ENCODE results near the gene CCDC167. TPM values are rescaled to one million over a fixed set of nuclear protein-coding genes. Genes with fewer than 3 reads are reported as not detected.
A peak's percentile ranks its signal among the peaks of the same experiment; 100 is the strongest.

The CCDC167 gene
- polyA plus RNA-seq, 1 donor from 2014 or later, result 207 TPM

DNA sequence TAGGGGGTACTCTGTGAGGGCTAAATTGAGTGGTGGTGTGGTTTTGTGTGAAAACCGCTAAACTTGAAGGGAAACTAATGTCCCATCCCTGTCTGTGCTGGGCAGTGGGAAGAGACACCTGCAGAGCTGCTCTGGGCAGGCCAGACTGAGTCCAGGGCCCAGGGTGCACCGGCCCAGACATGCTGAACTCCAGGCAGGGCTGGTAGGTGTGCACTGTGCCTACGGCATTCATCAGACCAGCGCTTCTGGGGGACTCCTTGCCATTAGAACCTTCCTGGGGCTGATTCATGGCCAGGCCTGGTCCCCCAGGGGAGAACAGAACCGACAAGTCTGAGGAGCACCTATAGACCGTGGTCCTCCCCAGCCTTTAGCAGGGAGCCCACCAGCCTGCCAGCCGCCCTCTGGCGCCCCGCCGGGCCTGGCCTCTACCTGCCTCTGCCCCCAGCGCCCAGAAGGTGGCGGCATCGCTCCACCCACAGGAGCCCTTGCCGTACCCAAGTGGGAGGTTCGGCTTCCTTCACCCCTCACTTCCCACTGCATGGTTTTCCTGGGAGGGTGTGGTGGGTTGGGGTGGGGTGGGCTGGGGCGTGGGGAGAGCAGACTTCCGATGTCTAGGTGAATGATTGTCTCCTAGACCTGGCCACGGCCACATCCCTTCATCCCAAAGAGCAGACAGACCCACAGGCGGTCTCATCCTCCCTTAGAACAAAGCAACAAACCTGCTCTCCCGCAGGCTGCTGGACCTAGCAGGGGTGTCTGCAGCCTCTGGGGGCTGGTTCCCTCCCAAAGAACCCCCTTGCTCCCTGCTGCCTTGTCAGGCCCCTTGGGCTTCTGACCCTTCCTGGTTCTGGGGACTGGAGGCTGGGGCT lies 15.5 kb downstream of the CCDC167 start:
- peak overlapping the region; percentile 29 for H3K9ac ChIP-seq (ENCODE audit: low read length)
- no peaks in the 10 kb centered on the region for H3K9me3 ChIP-seq (ENCODE audit: low read length)
- no peak overlapping the region for H2AFZ ChIP-seq (ENCODE audit: low read depth, low read length)
- no peaks in the 10 kb centered on the region for H3K36me3 ChIP-seq (ENCODE audit: insufficient read depth, low read length)
- TF ChIP-seq, protein P1, sequence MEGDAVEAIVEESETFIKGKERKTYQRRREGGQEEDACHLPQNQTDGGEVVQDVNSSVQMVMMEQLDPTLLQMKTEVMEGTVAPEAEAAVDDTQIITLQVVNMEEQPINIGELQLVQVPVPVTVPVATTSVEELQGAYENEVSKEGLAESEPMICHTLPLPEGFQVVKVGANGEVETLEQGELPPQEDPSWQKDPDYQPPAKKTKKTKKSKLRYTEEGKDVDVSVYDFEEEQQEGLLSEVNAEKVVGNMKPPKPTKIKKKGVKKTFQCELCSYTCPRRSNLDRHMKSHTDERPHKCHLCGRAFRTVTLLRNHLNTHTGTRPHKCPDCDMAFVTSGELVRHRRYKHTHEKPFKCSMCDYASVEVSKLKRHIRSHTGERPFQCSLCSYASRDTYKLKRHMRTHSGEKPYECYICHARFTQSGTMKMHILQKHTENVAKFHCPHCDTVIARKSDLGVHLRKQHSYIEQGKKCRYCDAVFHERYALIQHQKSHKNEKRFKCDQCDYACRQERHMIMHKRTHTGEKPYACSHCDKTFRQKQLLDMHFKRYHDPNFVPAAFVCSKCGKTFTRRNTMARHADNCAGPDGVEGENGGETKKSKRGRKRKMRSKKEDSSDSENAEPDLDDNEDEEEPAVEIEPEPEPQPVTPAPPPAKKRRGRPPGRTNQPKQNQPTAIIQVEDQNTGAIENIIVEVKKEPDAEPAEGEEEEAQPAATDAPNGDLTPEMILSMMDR (IDR thresholded peaks at IDR 0.05; ENCODE audit: poor library complexity, severe bottlenecking), result peak; percentile 88
- TF ChIP-seq MXI1 (conservative IDR thresholded peaks at IDR 0.05; ENCODE audit: poor library complexity, severe bottlenecking) (peak; percentile 21), RAD21 (conservative IDR thresholded peaks at IDR 0.05) (peak; percentile 93), SMC3 (conservative IDR thresholded peaks at IDR 0.05; ENCODE audit: poor library complexity) (peak; percentile 93), EP300 (conservative IDR thresholded peaks at IDR 0.05; ENCODE audit: poor library complexity, severe bottlenecking) (no peak), TAF1 (IDR thresholded peaks at IDR 0.05; ENCODE audit: low read depth) (no peak)
- no peaks in the 10 kb centered on the region for H3K27me3 ChIP-seq (ENCODE audit: insufficient read depth, low read depth, low read length)
- no peaks in the 10 kb centered on the region for H4K20me1 ChIP-seq (ENCODE audit: insufficient read depth)
- H3K9me2 ChIP-seq (ENCODE audit: insufficient read depth, low read length), result no peaks in the 10 kb centered on the region
- H3F3A ChIP-seq (ENCODE audit: insufficient read depth, low read length, poor library complexity, severe bottlenecking), result no peaks in the 10 kb centered on the region
- peaks cover 3% of the 10 kb centered on the region for H3K79me2 ChIP-seq (replicated peaks; ENCODE audit: insufficient read depth, low read length)
- no peak overlapping the region for H3K4me3 ChIP-seq (ENCODE audit: low read length)
- H3K4me2 ChIP-seq (ENCODE audit: low read length), result no peak overlapping the region
- H3K27ac ChIP-seq (ENCODE audit: low read length), result no peak overlapping the region

DNA sequence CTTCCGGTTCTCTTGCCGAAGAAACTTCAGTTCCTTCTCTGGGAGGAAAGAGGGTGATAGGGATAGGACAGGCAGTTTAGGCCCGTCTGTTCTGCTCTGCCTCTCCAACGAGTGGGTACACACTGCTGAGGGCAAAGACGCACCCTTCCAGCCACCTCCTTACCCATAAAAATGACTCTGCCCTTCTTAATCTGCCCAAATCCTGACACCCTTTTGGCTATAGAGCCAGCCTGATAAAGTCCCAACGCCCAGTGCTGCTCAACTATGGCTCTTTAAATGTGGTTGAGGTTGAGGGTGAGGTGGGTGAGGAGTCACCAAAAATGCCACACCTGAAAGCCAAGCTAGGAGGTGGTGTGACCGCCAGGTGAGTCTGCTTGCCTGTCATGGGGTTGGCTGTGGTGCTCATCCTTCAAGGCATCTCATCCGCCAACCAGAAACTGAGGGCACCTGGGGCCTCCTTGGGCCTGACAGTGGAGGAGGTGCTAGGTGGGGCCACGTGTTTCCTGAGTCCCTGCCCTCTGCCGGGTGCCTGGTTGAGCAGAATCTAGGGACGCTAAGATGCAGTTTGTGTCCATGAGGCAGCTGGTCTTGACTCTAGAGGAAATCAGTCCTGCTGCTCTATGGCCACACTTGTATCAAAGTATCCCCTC lies 16.3 kb downstream of the CCDC167 start:
- Histone ChIP-seq H3K4me3 (ENCODE audit: low read length) (no peak overlapping the region), H3K27me3 (ENCODE audit: insufficient read depth, low read depth, low read length) (no peaks in the 10 kb centered on the region), H3K4me2 (ENCODE audit: low read length) (no peak overlapping the region), H4K20me1 (ENCODE audit: insufficient read depth) (no peaks in the 10 kb centered on the region), H3K9me2 (ENCODE audit: insufficient read depth, low read length) (no peaks in the 10 kb centered on the region), H3K9ac (ENCODE audit: low read length) (peak overlapping the region; percentile 29), H3F3A (ENCODE audit: insufficient read depth, low read length, poor library complexity, severe bottlenecking) (no peaks in the 10 kb centered on the region), H3K27ac (ENCODE audit: low read length) (no peak overlapping the region), H3K36me3 (ENCODE audit: insufficient read depth, low read length) (no peaks in the 10 kb centered on the region), H3K79me2 (replicated peaks; ENCODE audit: insufficient read depth, low read length) (peaks cover 3% of the 10 kb centered on the region), H3K9me3 (ENCODE audit: low read length) (no peaks in the 10 kb centered on the region), H2AFZ (ENCODE audit: low read depth, low read length) (no peak overlapping the region)
- TF ChIP-seq EP300 (conservative IDR thresholded peaks at IDR 0.05; ENCODE audit: poor library complexity, severe bottlenecking) (no peak), TAF1 (IDR thresholded peaks at IDR 0.05; ENCODE audit: low read depth) (no peak), EZH2 (IDR thresholded peaks at IDR 0.05; ENCODE audit: borderline replicate concordance, insufficient read depth, low read length, poor library complexity, severe bottlenecking) (no peak), RAD21 (conservative IDR thresholded peaks at IDR 0.05) (no peak), MXI1 (conservative IDR thresholded peaks at IDR 0.05; ENCODE audit: poor library complexity, severe bottlenecking) (no peak), POLR2AphosphoS5 (IDR thresholded peaks at IDR 0.05) (no peak), SMC3 (conservative IDR thresholded peaks at IDR 0.05; ENCODE audit: poor library complexity) (no peak)
- TF ChIP-seq, protein P2, sequence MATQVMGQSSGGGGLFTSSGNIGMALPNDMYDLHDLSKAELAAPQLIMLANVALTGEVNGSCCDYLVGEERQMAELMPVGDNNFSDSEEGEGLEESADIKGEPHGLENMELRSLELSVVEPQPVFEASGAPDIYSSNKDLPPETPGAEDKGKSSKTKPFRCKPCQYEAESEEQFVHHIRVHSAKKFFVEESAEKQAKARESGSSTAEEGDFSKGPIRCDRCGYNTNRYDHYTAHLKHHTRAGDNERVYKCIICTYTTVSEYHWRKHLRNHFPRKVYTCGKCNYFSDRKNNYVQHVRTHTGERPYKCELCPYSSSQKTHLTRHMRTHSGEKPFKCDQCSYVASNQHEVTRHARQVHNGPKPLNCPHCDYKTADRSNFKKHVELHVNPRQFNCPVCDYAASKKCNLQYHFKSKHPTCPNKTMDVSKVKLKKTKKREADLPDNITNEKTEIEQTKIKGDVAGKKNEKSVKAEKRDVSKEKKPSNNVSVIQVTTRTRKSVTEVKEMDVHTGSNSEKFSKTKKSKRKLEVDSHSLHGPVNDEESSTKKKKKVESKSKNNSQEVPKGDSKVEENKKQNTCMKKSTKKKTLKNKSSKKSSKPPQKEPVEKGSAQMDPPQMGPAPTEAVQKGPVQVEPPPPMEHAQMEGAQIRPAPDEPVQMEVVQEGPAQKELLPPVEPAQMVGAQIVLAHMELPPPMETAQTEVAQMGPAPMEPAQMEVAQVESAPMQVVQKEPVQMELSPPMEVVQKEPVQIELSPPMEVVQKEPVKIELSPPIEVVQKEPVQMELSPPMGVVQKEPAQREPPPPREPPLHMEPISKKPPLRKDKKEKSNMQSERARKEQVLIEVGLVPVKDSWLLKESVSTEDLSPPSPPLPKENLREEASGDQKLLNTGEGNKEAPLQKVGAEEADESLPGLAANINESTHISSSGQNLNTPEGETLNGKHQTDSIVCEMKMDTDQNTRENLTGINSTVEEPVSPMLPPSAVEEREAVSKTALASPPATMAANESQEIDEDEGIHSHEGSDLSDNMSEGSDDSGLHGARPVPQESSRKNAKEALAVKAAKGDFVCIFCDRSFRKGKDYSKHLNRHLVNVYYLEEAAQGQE (IDR thresholded peaks at IDR 0.05; ENCODE audit: borderline replicate concordance), result no peak
- TF ChIP-seq, protein P1 (IDR thresholded peaks at IDR 0.05; ENCODE audit: poor library complexity, severe bottlenecking), result no peak

All from neural cell (in vitro differentiated cells).